GM19043 (cell line): ENCODE results near the gene FCHSD2.

ENCODE experiments used
- ATAC-seq: cut with Tn5 transposase; IDR thresholded peaks from one replicate; pipeline ENCODE4 v1.9.1; 2021; ENCODE audit warnings: low read depth; ENCODE audit not compliant: unreplicated experiment

Gene FCHSD2

GRCh38 chr11:73173755-73174494 is 31.8 kb upstream of the FCHSD2 start:
- no peak for ATAC-seq

GRCh38 chr11:73172992-73173656 is 31.0 kb upstream of the FCHSD2 start:
- ATAC-seq, result no peak

GRCh38 chr11:73171436-73172161 is 29.5 kb upstream of the FCHSD2 start:
- ATAC-seq, result no peak

GRCh38 chr11:73170140-73170539 is 28.0 kb upstream of the FCHSD2 start:
- no peak for ATAC-seq

- no peak for ATAC-seq
Measured at GRCh38 chr11:73168925-73169579, 26.9 kb upstream of the FCHSD2 start.

- ATAC-seq, result no peak
Measured at GRCh38 chr11:73167363-73167954, 25.3 kb upstream of the FCHSD2 start.

GRCh38 chr11:73164803-73165540 is 22.9 kb upstream of the FCHSD2 start:
- ATAC-seq, result no peak

- ATAC-seq, result no peak
Measured at GRCh38 chr11:73163638-73164174, 21.6 kb upstream of the FCHSD2 start.

- ATAC-seq, result no peak
Measured at GRCh38 chr11:73162196-73162740, 20.1 kb upstream of the FCHSD2 start.

GRCh38 chr11:73160005-73160760 is 18.1 kb upstream of the FCHSD2 start:
- no peak for ATAC-seq

GRCh38 chr11:73159297-73159696 is 17.2 kb upstream of the FCHSD2 start:
- no peak for ATAC-seq

GRCh38 chr11:73158356-73159051 is 16.4 kb upstream of the FCHSD2 start:
- no peak for ATAC-seq

GRCh38 chr11:73157101-73158010 is 15.2 kb upstream of the FCHSD2 start:
- ATAC-seq, result peak; percentile 34

GRCh38 chr11:73156686-73157085 is 14.6 kb upstream of the FCHSD2 start:
- no peak for ATAC-seq

GRCh38 chr11:73156114-73156513 is 14.0 kb upstream of the FCHSD2 start:
- ATAC-seq, result no peak

GRCh38 chr11:73155102-73155501 is 13.0 kb upstream of the FCHSD2 start:
- ATAC-seq, result no peak

- peak; percentile 40 for ATAC-seq
Measured at GRCh38 chr11:73154178-73154577, 12.1 kb upstream of the FCHSD2 start.
